Caco-2 (cell line): ENCODE data around the gene CTAGE9. TPM values are rescaled to one million over a fixed set of nuclear protein-coding genes. Genes with fewer than 3 reads are reported as not detected.

Experiments used
- BruUV-seq: library from RNA; stranded (reverse); fragments of 400-500 nt; replicated peaks from 2 replicates; lab custom pipeline; 2021; lab: Mats Ljungman, UMichigan
- CTCF ChIA-PET: fragments of 300-600 bp; sonication (Branson Sonifier 250); formaldehyde crosslinking; loops from one replicate; lab custom pipeline; 2022; ENCODE audit warnings: antibody characterized with exemption; lab: Charles Lee
- POLR2A ChIA-PET: fragments of 300-600 bp; sonication (Branson Sonifier 250); formaldehyde crosslinking; loops from one replicate; lab custom pipeline; 2022; ENCODE audit warnings: antibody characterized with exemption; lab: Charles Lee
- DNase-seq, 2 experiments: peaks; one replicate each; pipeline versions ENCODE4 v3.0.0 to v3.0.0-alpha.2; 2020 to 2022
- H3K27me3 ChIP-seq: replicated peaks from 2 replicates; pipeline ENCODE4 v1.6.0; 2011; ENCODE audit warnings: low read length; ENCODE audit not compliant: control insufficient read depth, insufficient read depth
- H3K36me3 ChIP-seq: 2 replicates; pipeline ENCODE4 v1.5.1; 2011; ENCODE audit warnings: low read length; ENCODE audit not compliant: control insufficient read depth, insufficient read depth
- H3K4me1 ChIP-seq: fragments of 250-450 bp; sonication (Bioruptor Pico); 2 replicates; pipeline ENCODE4 v1.5.1; 2020; ENCODE audit warnings: mild to moderate bottlenecking
- H3K4me3 ChIP-seq: 2 replicates; pipeline ENCODE4 v1.5.1; 2011; ENCODE audit warnings: low read depth, mild to moderate bottlenecking, control low read depth, low read length
- H3K9me3 ChIP-seq: fragments of 250-450 bp; sonication (Bioruptor Pico); 2 replicates; pipeline ENCODE4 v1.5.1; 2020; ENCODE audit warnings: mild to moderate bottlenecking, moderate library complexity
- H3K27ac Mint-ChIP-seq: one replicate; pipeline ENCODE4 v1.8.0; 2022; ENCODE audit warnings: mixed read lengths; ENCODE audit not compliant: unreplicated experiment
- H3K27me3 Mint-ChIP-seq: one replicate; pipeline ENCODE4 v1.8.0; 2022; ENCODE audit warnings: mixed read lengths; ENCODE audit not compliant: insufficient read depth, unreplicated experiment
- H3K36me3 Mint-ChIP-seq: one replicate; pipeline ENCODE4 v1.8.0; 2022; ENCODE audit warnings: mild to moderate bottlenecking, mixed read lengths; ENCODE audit not compliant: insufficient read depth, unreplicated experiment
- H3K4me1 Mint-ChIP-seq: one replicate; pipeline ENCODE4 v1.8.0; 2022; ENCODE audit warnings: low read depth, mixed read lengths; ENCODE audit not compliant: unreplicated experiment
- H3K4me3 Mint-ChIP-seq: one replicate; pipeline ENCODE4 v1.8.0; 2022; ENCODE audit warnings: mild to moderate bottlenecking, moderate library complexity, mixed read lengths; ENCODE audit not compliant: unreplicated experiment
- H3K9me3 Mint-ChIP-seq: one replicate; pipeline ENCODE4 v1.8.0; 2022; ENCODE audit warnings: mixed read lengths; ENCODE audit not compliant: unreplicated experiment
- intact Hi-C: fragments of 100-400 bp; cut with micrococcal nuclease; formaldehyde crosslinking; loops from one replicate; pipeline ENCODE4 v1.10.0; 2022; ENCODE audit not compliant: unreplicated experiment
- total RNA-seq: library from RNA; stranded (reverse); gene quantifications from 2 replicates; pipeline ENCODE4 v1.2.3, GENCODE V29; 2022
- TF ChIP-seq, protein P1 (sequence below), 2 experiments: fragments of 200-600 bp in 1 of 2; IDR thresholded peaks; 1 replicate in 1 of 2; 2 replicates in 1 of 2; pipeline versions ENCODE4 v1.5.1 to v1.8.0; 2011 to 2022; ENCODE audit warnings: antibody characterized with exemption in 1 of 2, control low read depth in 1 of 2, inconsistent platforms in 1 of 2, low read depth in 1 of 2, low read length in 1 of 2, mild to moderate bottlenecking in 1 of 2, moderate library complexity in 1 of 2; ENCODE audit not compliant: insufficient read depth in 1 of 2, severe bottlenecking in 1 of 2, unreplicated experiment in 1 of 2

CTAGE9 gene
- total RNA-seq, 1 experiment from 2014 or later = not detected

DNA sequence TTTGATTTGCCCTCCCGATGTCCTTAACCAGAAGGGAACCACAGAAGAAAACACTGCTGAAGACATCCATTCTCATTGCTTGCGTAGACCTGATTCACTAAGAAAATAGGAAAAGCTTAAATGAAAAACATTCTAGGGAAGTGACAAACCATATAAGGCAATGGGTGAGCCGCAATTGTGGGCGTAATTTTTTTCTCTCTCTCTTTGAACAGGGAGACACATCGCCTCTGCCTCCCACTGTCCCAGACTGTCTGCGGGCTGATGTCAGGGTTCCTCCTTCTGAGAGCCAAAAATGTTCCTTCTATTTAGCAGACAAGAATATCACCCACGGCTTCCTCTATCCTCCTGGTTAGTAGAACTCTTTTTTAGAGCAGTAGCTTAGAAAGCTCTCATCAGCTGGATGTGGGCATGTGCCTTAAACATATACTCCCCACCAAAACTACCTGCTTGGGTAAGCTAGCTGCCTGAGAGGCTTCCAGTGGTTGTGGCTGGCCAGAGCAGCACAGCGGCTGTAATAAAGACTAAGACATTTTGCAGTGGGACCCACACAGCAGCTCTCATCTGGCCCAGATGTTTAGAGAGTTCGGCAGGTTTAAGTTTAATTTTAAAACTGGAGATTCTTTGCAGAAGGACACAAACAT is 22.7 kb upstream of the CTAGE9 start:
- Mint-ChIP-seq H3K27ac (no peak overlapping the region), H3K36me3 (no peaks in the 10 kb centered on the region), H3K27me3 (peaks cover 4% of the 10 kb centered on the region), H3K9me3 (no peaks in the 10 kb centered on the region), H3K4me1 (no peaks in the 10 kb centered on the region), H3K4me3 (no peak overlapping the region)
- ChIA-PET POLR2A (no interaction called here), CTCF (no interaction called here)
- TF ChIP-seq, protein P1, sequence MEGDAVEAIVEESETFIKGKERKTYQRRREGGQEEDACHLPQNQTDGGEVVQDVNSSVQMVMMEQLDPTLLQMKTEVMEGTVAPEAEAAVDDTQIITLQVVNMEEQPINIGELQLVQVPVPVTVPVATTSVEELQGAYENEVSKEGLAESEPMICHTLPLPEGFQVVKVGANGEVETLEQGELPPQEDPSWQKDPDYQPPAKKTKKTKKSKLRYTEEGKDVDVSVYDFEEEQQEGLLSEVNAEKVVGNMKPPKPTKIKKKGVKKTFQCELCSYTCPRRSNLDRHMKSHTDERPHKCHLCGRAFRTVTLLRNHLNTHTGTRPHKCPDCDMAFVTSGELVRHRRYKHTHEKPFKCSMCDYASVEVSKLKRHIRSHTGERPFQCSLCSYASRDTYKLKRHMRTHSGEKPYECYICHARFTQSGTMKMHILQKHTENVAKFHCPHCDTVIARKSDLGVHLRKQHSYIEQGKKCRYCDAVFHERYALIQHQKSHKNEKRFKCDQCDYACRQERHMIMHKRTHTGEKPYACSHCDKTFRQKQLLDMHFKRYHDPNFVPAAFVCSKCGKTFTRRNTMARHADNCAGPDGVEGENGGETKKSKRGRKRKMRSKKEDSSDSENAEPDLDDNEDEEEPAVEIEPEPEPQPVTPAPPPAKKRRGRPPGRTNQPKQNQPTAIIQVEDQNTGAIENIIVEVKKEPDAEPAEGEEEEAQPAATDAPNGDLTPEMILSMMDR (IDR thresholded peaks at IDR 0.05; ENCODE audit: insufficient read depth in 1 of 2, low read depth in 1 of 2, low read length in 1 of 2, severe bottlenecking in 1 of 2, unreplicated experiment in 1 of 2) = no peak
- Histone ChIP-seq H3K4me1 (no peaks in the 10 kb centered on the region), H3K36me3 (no peaks in the 10 kb centered on the region), H3K9me3 (no peaks in the 10 kb centered on the region), H3K4me3 (no peak overlapping the region), H3K27me3 (no peaks in the 10 kb centered on the region; the same call in 1 of the 2 replicates)
- no peak for DNase-seq
- no TSS peak for BruUV-seq
- intact Hi-C loops = no loop called here

DNA sequence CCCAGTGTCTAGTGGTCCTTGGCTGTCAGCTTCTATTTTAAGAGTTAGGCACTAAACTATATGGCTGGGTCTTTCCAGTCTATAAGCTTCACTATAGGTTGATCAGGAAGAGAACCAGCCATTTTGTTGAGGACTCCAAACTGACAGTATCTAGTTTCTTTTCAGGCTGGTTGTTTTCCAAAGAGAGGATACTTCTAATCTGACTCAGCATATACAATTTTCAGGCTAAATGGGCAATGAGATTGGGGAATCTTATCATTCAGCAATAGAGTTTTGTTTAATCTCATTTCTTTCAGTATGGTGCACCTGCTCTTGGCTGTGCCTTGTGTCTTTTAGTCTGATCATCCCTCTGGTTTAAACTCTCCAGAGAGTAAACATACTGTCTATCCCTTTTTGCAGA is 20.4 kb upstream of the CTAGE9 start:
- Histone ChIP-seq H3K9me3 (no peaks in the 10 kb centered on the region), H3K4me1 (no peaks in the 10 kb centered on the region), H3K36me3 (no peaks in the 10 kb centered on the region), H3K4me3 (no peak overlapping the region), H3K27me3 (no peaks in the 10 kb centered on the region; the same call in 1 of the 2 replicates)
- Mint-ChIP-seq H3K36me3 (no peaks in the 10 kb centered on the region), H3K9me3 (no peaks in the 10 kb centered on the region), H3K27me3 (peaks cover 4% of the 10 kb centered on the region), H3K4me3 (no peak overlapping the region), H3K4me1 (no peaks in the 10 kb centered on the region), H3K27ac (no peak overlapping the region)
- ChIA-PET POLR2A (no interaction called here), CTCF (no interaction called here)
- intact Hi-C loops = no loop called here
- DNase-seq = no peak
- no TSS peak for BruUV-seq
- TF ChIP-seq, protein P1 (IDR thresholded peaks at IDR 0.05; ENCODE audit: insufficient read depth in 1 of 2, low read depth in 1 of 2, low read length in 1 of 2, severe bottlenecking in 1 of 2, unreplicated experiment in 1 of 2) = no peak

DNA sequence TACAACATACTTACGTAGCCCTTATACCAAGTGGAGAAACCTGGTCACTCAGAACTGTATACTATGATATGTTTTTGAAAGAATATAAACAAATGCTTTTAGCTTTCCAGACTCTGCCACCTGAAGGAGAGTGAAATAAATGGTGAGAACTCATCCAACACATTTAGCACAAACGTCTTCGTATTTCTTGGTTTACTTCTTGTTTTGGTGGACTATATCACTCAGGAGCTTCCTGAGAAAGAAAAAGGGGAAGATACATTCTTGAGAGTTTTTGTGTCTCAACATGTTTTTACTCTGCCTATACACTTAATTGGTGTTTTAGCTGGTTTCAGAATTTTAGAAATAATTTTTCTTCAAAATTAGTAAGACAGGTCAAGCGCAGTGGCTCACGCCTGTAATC is 19.4 kb upstream of the CTAGE9 start:
- no peaks in the 10 kb centered on the region for H3K27me3 ChIP-seq
- Mint-ChIP-seq H3K4me1 (no peaks in the 10 kb centered on the region), H3K27me3 (peaks cover 4% of the 10 kb centered on the region), H3K36me3 (no peaks in the 10 kb centered on the region), H3K4me3 (no peak overlapping the region), H3K9me3 (no peaks in the 10 kb centered on the region), H3K27ac (no peak overlapping the region)
- H3K4me3 ChIP-seq = no peak overlapping the region
- no peaks in the 10 kb centered on the region for H3K9me3 ChIP-seq
- CTCF ChIA-PET = no interaction called here
- H3K4me1 ChIP-seq = no peaks in the 10 kb centered on the region
- TF ChIP-seq, protein P1 (IDR thresholded peaks at IDR 0.05; ENCODE audit: insufficient read depth in 1 of 2, low read depth in 1 of 2, low read length in 1 of 2, severe bottlenecking in 1 of 2, unreplicated experiment in 1 of 2) = no peak
- H3K36me3 ChIP-seq = no peaks in the 10 kb centered on the region
- DNase-seq = no peak
- POLR2A ChIA-PET = no interaction called here
- no TSS peak for BruUV-seq
- intact Hi-C loops = no loop called here
